Fibroblast of skin of left biceps (primary cell): ENCODE measurements around the gene OXCT1.
"Not testable (repeated sequence)": the region's sequence is repeated elsewhere in the genome, so short reads cannot be mapped to it uniquely, and the experiment has no call there.

Experiments
- DNase-seq, 2 experiments: peaks; one replicate each; pipeline ENCODE4 v3.0.0-alpha.2; 2013; ENCODE audit warnings: low read depth in 2 of 2

OXCT1 gene

GRCh38 chr5:41827792-41828191 lies 42.4 kb downstream of the OXCT1 start:
- DNase-seq: no peak

DNA sequence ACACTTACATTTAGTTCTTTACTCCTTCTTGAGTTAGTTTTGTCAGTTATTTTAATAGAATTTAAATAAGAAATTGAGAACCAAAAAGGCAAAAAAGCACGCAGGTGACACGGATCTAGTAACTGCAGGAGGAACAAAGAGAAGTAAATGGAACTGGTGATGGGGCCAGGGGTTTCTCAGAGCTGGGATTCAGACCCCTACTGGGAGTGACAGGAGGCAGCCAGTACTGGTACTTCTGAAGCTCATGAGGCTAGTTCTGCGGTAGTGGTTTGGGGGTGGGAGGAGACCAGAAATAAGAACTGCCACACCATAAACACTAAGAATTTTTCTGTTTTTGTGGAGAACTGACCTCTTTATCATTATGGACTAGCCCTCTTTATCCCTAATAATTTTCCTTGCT lies 48.2 kb downstream of the OXCT1 start:
- no peak for DNase-seq

DNA sequence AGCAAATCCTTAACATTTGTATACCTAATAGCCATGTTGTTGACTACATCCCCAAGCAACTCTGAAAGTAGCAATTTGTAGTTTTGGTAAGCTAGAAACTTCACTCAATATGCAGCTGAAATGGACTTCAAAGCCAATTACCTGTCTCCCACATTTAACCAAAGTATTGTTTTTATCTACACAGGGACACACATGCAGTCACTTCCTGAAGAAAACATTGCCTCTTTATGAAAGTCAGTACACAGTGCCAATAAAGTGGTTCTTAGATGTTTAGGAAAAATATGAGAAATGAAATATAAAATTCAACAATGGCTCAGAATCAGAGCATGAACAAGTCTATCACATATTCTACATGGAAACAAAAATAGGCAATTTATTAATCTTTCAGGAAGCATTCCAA lies 49.2 kb downstream of the OXCT1 start:
- DNase-seq: no peak

DNA sequence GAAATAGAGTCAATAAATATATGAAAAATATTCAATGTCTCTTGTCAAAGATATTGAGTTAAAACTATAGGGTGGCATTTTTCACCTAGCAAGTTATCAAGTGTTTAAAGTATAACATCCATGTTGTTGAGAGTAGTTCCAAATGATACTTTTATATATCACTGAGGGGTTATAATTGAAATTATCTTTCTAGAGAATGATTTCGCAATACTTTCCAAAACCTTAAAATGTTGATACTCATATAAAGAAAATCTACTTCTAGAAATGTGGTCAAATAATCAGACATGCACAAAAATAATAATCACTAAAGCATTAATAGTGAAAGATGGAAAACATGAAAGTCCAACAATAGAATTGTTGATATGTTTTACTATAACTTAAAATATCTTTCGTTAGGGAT lies 50.1 kb downstream of the OXCT1 start:
- DNase-seq: no peak

- DNase-seq: no peak
These were observed 52.5 kb downstream of the OXCT1 start for GRCh38 chr5:41817625-41818301.

GRCh38 chr5:41815663-41816229 lies 54.5 kb downstream of the OXCT1 start:
- no peak for DNase-seq

DNA sequence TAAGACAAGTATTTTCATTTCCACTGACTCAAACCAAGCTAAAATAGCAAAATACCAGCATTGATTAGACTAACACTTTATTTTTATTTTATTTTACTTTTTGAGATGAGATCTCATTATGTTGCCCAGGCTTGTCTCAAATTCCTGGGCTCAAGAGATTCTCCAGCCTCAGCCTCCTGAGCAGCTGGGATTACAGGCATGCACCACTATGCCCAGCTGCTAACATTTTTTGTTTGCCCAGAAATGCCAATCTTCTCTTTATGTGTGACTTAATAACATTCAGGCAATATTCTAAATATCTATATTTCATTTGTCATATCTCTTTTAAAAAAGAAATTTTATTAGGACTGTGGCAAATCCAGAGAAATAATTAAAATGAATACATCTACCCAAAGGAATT lies 55.0 kb downstream of the OXCT1 start:
- DNase-seq: no peak

- not testable (repeated sequence) for DNase-seq
These were observed 55.9 kb downstream of the OXCT1 start for GRCh38 chr5:41814306-41814705.

DNA sequence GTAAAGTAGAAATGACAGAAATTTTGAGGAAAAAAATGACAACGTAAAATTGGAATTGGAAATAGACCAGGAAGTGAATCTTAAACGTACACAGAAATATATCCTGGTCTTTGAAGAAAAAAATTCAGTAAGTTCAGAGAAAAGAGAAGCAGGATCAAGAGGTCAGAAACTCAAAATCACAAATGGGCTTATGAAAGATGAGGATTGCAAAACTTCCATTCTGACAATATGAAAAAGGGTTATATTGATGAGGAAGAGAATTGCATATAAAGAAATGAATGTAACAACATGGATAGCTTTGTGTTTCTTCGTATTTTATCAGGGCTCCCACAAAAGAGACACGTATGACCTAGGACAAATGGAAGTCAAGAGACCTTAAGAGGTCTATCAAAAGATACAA lies 58.1 kb downstream of the OXCT1 start:
- no peak for DNase-seq

- DNase-seq: no peak
These were observed 61.1 kb downstream of the OXCT1 start for GRCh38 chr5:41809128-41809527.

GRCh38 chr5:41808294-41808693 lies 61.9 kb downstream of the OXCT1 start:
- no peak for DNase-seq

GRCh38 chr5:41797662-41798061 lies 72.6 kb downstream of the OXCT1 start:
- DNase-seq: no peak

GRCh38 chr5:41796061-41796460 lies 74.2 kb downstream of the OXCT1 start:
- no peak for DNase-seq

DNA sequence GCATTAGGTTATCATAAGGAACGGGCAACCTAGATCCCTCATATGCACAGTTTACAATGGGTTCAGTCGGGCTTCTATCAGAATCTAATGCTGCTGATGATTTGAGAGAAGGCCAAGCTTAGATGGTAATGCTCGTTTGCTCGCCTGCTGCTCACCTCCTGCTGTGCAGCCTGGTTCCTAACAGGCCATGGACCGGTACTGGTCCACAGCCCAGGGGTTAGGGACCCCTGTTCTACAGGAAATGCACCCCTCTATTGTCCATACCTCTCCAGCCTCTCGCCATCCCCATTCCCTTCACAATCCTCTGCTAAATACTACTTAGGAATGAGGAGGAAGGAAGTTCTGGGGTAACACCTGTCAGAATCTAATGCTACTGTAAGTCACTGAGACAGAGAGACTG lies 75.1 kb downstream of the OXCT1 start:
- DNase-seq: no peak

- DNase-seq: peak; percentile 94 to 95
These were observed 75.8 kb downstream of the OXCT1 start for GRCh38 chr5:41794471-41794870.

DNA sequence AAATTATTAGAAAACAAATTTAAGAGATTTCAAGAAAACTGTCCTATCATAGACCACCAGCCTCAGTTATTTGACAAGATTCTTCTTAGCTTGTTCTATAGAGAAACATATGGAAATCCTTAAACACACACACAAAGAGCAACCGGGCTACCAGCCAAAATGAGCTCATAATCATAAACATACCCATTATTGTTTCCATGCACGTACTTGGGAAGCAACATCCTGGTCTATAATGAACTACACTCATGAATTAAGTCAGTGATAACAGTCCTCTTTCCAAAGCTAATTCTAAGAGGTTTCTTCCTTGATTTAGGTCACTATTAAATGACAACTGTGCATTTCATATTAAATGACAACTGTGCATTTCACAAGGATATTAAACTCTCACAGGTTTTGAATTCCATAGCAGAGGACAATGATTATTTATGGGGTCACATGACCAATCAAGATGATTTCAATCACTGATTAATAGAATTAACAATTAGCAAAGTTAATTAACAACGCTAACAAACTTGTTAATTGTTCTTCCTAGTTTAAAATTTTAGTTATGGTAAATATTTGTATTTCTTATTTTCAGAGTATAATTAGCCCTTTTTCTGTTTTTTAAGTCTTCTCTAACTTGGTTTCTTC lies 77.0 kb downstream of the OXCT1 start:
- peak; percentile 95 to 96 for DNase-seq

DNA sequence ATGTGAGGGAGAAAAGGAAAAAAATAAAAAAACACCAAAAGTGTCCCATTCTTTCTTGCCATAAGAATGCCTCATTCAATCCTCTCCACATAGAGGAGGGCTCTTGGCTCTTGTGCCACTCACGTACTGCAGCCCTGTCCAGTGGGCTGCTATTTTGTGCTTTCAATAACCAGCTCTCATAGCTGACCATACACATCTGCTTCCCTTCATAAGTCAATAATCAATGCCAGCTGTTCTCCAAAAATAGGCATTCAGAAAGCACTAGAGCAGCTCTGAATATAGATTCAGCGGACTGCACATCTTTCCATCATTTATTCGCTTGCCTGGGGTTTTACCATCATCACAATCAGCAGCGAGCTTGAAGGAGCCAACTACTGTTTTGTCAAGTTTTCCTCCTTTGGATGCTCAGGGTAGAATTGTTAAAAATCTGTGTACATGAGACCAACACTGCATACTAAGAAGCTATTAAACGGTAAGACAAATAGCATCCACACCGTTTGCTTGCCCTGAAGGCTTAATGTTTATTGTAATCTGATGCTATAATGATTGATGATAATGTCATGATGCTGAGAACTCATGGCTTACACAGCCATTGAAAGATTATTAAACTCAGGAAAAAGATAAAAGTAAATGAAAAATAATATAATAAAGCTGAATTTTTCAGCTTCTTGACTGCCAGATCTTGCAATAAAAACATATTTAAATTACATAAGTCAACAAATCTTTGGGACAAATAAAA lies 80.0 kb downstream of the OXCT1 start:
- peak; percentile 66 for DNase-seq

DNA sequence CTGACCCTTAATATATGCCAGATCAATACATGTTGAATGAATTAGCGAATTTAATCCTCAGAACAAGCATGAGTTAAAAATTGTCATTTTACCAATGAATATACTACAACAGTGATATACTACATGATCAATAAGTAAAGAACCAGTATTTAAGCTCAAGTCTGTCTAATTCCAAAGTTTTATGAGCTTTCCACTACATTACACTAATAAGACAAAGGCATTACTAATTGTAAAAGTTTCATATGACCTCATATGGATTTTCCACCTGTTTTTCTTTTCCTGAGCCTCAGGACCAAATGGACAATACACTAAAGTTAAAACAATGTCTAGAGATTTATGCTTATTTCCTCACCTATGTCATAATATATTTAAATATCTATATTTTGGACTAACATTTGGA lies 80.8 kb downstream of the OXCT1 start:
- DNase-seq: no peak

GRCh38 chr5:41788941-41789368 lies 81.3 kb downstream of the OXCT1 start:
- DNase-seq: peak; percentile 49 to 56

GRCh38 chr5:41787265-41787664 lies 83.0 kb downstream of the OXCT1 start:
- no peak for DNase-seq

GRCh38 chr5:41785061-41785460 lies 85.2 kb downstream of the OXCT1 start:
- DNase-seq: no peak

DNA sequence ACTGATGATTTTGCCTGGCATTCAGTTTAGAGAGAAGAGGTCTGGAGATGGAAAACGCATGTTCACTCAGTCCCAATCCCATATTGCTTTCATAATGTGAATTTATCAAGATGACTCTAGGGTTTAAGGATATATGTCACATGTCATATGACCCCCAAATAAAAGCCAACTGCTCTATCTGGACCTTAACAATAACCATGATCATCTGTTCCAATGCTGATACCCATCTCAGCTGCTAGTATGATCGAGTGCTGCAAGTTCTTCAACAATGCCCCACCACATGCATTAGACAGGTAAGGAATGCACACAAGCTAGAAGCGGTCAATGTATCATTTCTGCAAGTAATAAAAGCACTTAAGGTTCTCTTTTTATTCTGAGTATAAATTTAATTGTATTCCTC lies 91.8 kb downstream of the OXCT1 start:
- no peak for DNase-seq

GRCh38 chr5:41776435-41776834 lies 93.8 kb downstream of the OXCT1 start:
- DNase-seq: no peak
